Measurements from ENCODE around the gene KCNC2.

DNA sequence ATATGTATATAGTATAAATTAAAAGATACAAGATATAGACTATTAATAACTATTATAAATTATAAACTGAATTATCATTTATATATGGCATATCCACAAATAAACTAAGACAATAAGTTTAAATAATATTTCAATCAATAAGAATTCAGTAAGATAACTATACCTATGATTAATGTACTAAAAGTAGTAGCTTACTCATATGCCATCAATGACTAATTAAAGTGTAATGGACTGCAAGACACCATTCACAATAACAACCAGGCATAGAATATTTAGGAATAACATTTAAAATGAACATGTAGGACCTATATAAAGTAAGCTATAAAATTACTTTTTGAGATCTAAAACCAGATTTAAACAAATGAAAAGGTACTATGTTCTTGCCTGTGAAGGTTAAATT, 18.8 kb downstream of the KCNC2 start:
- TF ChIP-seq, protein P1, sequence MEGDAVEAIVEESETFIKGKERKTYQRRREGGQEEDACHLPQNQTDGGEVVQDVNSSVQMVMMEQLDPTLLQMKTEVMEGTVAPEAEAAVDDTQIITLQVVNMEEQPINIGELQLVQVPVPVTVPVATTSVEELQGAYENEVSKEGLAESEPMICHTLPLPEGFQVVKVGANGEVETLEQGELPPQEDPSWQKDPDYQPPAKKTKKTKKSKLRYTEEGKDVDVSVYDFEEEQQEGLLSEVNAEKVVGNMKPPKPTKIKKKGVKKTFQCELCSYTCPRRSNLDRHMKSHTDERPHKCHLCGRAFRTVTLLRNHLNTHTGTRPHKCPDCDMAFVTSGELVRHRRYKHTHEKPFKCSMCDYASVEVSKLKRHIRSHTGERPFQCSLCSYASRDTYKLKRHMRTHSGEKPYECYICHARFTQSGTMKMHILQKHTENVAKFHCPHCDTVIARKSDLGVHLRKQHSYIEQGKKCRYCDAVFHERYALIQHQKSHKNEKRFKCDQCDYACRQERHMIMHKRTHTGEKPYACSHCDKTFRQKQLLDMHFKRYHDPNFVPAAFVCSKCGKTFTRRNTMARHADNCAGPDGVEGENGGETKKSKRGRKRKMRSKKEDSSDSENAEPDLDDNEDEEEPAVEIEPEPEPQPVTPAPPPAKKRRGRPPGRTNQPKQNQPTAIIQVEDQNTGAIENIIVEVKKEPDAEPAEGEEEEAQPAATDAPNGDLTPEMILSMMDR (IDR thresholded peaks at IDR 0.05; ENCODE audit: extremely low read depth in 1 of 2, insufficient read depth in 1 of 2, low read depth in 1 of 2, low read length in 2 of 2) = no peak
- no peak for TF ChIP-seq MYC (IDR thresholded peaks at IDR 0.05; ENCODE audit: low read depth, low read length)
- TF ChIP-seq, protein P2, sequence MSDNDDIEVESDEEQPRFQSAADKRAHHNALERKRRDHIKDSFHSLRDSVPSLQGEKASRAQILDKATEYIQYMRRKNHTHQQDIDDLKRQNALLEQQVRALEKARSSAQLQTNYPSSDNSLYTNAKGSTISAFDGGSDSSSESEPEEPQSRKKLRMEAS (IDR thresholded peaks at IDR 0.05; ENCODE audit: insufficient read depth, insufficient read length) = no peak
- TF ChIP-seq FOS (IDR thresholded peaks at IDR 0.05; ENCODE audit: borderline replicate concordance, insufficient read depth, low read length) = no peak
- no peak for TF ChIP-seq POLR2A (IDR thresholded peaks at IDR 0.05; ENCODE audit: low read depth, low read length)

Data from endothelial cell of umbilical vein (primary cell).